Measurements from ENCODE around the gene SNCAIP. TPM values are rescaled to one million over a fixed set of nuclear protein-coding genes. Genes with fewer than 3 reads are reported as not detected.

The SNCAIP gene
- total and polyA plus RNA-seq, 2 experiments from 2014 or later, result 1.5 to 2.4 TPM

DNA sequence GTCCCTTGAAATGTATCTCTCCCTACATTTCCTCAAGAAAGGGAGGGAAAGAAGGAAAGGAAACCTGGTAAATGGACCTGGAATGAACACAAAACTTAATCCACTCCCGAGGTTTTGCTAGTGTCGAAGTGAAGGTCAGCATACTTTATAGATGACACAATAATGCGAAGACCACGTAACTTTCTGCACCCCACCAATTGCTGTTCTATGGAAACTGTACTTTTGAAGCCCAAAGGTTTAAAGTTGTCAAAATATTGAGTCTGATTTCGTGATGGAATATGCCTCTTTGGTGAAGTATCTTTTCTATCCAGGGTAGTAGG lies 103.7 kb downstream of the SNCAIP start:
- in situ Hi-C loops (cut with MboI), result loop anchor here (10.0 kb wide), 1 partner anchor 221 kb away; no protein-coding TSS in a partner anchor
- Histone ChIP-seq H3K36me3 (ENCODE audit: low read depth) (no peaks in the 10 kb centered on the region), H3K4me3 (no peak overlapping the region), H3K9me3 (ENCODE audit: low read depth) (no peaks in the 10 kb centered on the region), H3K9me2 (ENCODE audit: insufficient read depth) (no peaks in the 10 kb centered on the region), H4K20me1 (ENCODE audit: insufficient read depth) (no peaks in the 10 kb centered on the region), H3K27ac (no peak overlapping the region), H3K4me1 (ENCODE audit: insufficient read depth) (0 out of 2 replicates have a peak, but pooled peaks cover 2% of the 10 kb centered on the region), H3F3A (ENCODE audit: insufficient read depth) (no peaks in the 10 kb centered on the region), H2AFZ (no peak overlapping the region), H3K27me3 (replicated peaks; ENCODE audit: insufficient read depth) (no peaks in the 10 kb centered on the region), H3K9ac (no peak overlapping the region), H3K4me2 (ENCODE audit: unreplicated experiment) (no peak overlapping the region), H3K79me2 (ENCODE audit: insufficient read depth) (no peaks in the 10 kb centered on the region)
- no peak for TF ChIP-seq EZH2 (IDR thresholded peaks at IDR 0.05; ENCODE audit: insufficient read depth, poor library complexity, severe bottlenecking)
- DNase-seq, result no peak
- WGBS, 2 experiments (ENCODE audit: low coverage in 1 of 2, low lambda C conversion rate in 2 of 2, missing lambda C conversion rate in 2 of 2), result 92 to 96% methylated on average over 5 of the region's 5 CpGs

DNA sequence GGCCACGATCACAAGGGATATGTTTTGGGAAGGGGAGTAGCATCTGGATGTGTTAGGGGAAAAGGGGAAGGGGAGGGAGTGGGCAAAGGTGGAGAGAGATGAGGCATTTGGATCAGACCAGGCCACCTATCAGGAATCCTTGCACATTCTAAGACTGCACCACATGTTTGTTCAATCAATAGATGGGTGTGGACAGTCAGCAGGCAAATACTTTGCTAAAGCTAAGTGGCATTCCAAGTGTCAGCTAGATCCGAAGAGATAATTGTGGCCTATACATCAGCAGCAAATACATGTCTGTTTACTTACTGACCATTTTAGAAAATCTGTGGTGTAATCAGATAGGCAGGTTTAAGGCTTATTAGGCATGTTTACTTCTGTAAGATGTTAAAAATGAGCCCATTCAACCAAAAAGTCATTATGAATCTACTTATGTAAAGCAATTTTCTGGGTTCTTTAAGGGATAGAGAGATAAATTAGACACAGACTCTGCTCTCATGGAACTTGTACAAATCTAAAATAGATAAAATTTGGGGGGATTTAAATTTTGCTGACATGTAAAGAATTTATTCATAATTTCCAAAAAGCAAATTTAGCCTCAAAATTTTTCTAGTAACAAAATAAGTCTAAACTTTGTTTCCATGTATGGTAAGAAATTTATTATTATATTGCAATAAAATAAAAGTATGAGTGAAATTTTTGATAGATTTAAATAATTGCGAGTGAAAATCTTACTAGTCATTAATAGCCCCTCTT lies 107.3 kb downstream of the SNCAIP start:
- no peaks in the 10 kb centered on the region for H3K9me2 ChIP-seq (ENCODE audit: insufficient read depth)
- no peak for TF ChIP-seq EZH2phosphoT487 (IDR thresholded peaks at IDR 0.05; ENCODE audit: insufficient read depth, low read depth)
- no peak for TF ChIP-seq EZH2 (IDR thresholded peaks at IDR 0.05; ENCODE audit: insufficient read depth, poor library complexity, severe bottlenecking)
- H3K36me3 ChIP-seq (ENCODE audit: low read depth), result no peaks in the 10 kb centered on the region
- in situ Hi-C loops (cut with MboI), result loop anchor here (10.0 kb wide), 1 partner anchor 225 kb away; no protein-coding TSS in a partner anchor
- H2AFZ ChIP-seq, result no peak overlapping the region
- no peak overlapping the region for H3K4me3 ChIP-seq
- no peaks in the 10 kb centered on the region for H4K20me1 ChIP-seq (ENCODE audit: insufficient read depth)
- no peaks in the 10 kb centered on the region for H3F3A ChIP-seq (ENCODE audit: insufficient read depth)
- no peak overlapping the region for H3K27ac ChIP-seq
- 0 out of 2 replicates have a peak, but pooled peaks cover 2% of the 10 kb centered on the region for H3K4me1 ChIP-seq (ENCODE audit: insufficient read depth)
- no peak overlapping the region for H3K4me2 ChIP-seq (ENCODE audit: unreplicated experiment)
- no peaks in the 10 kb centered on the region for H3K9me3 ChIP-seq (ENCODE audit: low read depth)
- H3K9ac ChIP-seq, result no peak overlapping the region
- DNase-seq, result no peak
- no peaks in the 10 kb centered on the region for H3K27me3 ChIP-seq (replicated peaks; ENCODE audit: insufficient read depth)
- H3K79me2 ChIP-seq (ENCODE audit: insufficient read depth), result no peaks in the 10 kb centered on the region
- WGBS, 2 experiments (ENCODE audit: low coverage in 1 of 2, low lambda C conversion rate in 2 of 2, missing lambda C conversion rate in 2 of 2), result 80 to 92% methylated on average over 3 of the region's 3 CpGs

DNA sequence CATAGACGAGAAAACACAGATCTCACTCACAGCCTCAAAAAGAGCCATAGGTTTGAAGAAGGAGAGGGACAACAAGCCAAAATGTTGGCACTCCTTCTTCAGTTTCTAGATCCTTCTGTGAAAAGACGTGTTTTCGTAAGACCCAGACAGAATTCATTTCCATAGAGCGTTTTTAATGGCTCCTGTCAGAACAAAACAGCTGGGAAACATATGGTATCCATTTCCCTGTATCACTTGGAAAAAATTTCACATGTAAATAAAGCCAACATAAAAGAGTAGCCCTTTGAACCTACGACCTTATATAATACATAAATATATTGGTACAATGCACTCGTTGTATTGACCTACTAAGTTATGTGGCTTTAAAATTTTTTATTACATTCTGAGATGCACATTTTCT lies 108.1 kb downstream of the SNCAIP start:
- Histone ChIP-seq H4K20me1 (ENCODE audit: insufficient read depth) (no peaks in the 10 kb centered on the region), H3K4me2 (ENCODE audit: unreplicated experiment) (no peak overlapping the region), H3K9me2 (ENCODE audit: insufficient read depth) (no peaks in the 10 kb centered on the region), H3K79me2 (ENCODE audit: insufficient read depth) (no peaks in the 10 kb centered on the region), H3K9me3 (ENCODE audit: low read depth) (no peaks in the 10 kb centered on the region), H3K36me3 (ENCODE audit: low read depth) (no peaks in the 10 kb centered on the region), H3F3A (ENCODE audit: insufficient read depth) (no peaks in the 10 kb centered on the region), H2AFZ (0 out of 2 replicates have a peak overlapping the region, but pooled peaks have one; percentile 10), H3K27ac (no peak overlapping the region), H3K27me3 (replicated peaks; ENCODE audit: insufficient read depth) (no peaks in the 10 kb centered on the region), H3K4me1 (ENCODE audit: insufficient read depth) (0 out of 2 replicates have a peak, but pooled peaks cover 2% of the 10 kb centered on the region), H3K9ac (no peak overlapping the region), H3K4me3 (no peak overlapping the region)
- DNase-seq, result no peak
- WGBS, 2 experiments (ENCODE audit: low coverage in 1 of 2, low lambda C conversion rate in 2 of 2, missing lambda C conversion rate in 2 of 2), result 35% methylated on average over 6 of the region's 6 CpGs
- TF ChIP-seq EZH2phosphoT487 (IDR thresholded peaks at IDR 0.05; ENCODE audit: insufficient read depth, low read depth) (no peak), EZH2 (IDR thresholded peaks at IDR 0.05; ENCODE audit: insufficient read depth, poor library complexity, severe bottlenecking) (no peak)
- in situ Hi-C loops (cut with MboI), result no loop called here

DNA sequence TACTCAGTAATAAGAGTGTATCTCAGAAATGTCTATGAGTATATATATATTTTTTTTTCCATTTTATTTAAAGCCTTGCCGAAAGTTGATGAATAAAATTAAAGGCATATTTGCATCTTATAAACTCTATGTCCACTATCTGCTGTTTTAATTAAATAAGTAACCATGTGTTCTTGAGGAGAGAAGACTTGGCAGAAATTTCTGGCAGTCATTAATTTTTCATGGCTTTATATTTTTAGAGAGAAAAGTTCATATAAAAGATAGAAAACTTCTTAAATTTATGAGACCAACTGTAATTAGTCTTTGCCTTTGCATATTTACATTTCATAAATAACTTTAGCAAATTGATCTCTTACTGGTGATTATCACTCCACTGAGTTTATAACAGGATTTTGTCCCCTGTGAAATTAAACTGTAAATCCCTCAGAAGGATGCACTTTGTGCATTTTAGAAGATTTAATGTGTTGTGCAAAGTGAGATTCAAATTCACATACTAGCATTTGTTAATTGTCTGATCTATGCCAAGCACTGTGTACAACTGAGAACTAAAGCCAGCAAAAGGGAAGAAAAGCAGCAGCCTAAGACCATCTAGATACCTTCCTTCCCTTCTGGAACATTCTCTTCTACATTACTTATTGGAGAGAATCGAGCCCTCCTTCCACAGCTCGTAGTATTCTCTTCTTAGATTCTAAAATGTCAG lies 108.7 kb downstream of the SNCAIP start:
- no peak overlapping the region for H3K4me3 ChIP-seq
- in situ Hi-C loops (cut with MboI), result no loop called here
- TF ChIP-seq EZH2 (IDR thresholded peaks at IDR 0.05; ENCODE audit: insufficient read depth, poor library complexity, severe bottlenecking) (no peak), EZH2phosphoT487 (IDR thresholded peaks at IDR 0.05; ENCODE audit: insufficient read depth, low read depth) (no peak)
- H2AFZ ChIP-seq, result no peak overlapping the region
- no peak overlapping the region for H3K9ac ChIP-seq
- no peak overlapping the region for H3K27ac ChIP-seq
- WGBS, 2 experiments (ENCODE audit: low coverage in 1 of 2, low lambda C conversion rate in 2 of 2, missing lambda C conversion rate in 2 of 2), result 39 to 51% methylated on average over 3 of the region's 3 CpGs
- no peak overlapping the region for H3K4me2 ChIP-seq (ENCODE audit: unreplicated experiment)
- no peaks in the 10 kb centered on the region for H3F3A ChIP-seq (ENCODE audit: insufficient read depth)
- no peaks in the 10 kb centered on the region for H3K36me3 ChIP-seq (ENCODE audit: low read depth)
- no peaks in the 10 kb centered on the region for H3K9me3 ChIP-seq (ENCODE audit: low read depth)
- H3K79me2 ChIP-seq (ENCODE audit: insufficient read depth), result no peaks in the 10 kb centered on the region
- H4K20me1 ChIP-seq (ENCODE audit: insufficient read depth), result no peaks in the 10 kb centered on the region
- H3K27me3 ChIP-seq (replicated peaks; ENCODE audit: insufficient read depth), result no peaks in the 10 kb centered on the region
- H3K4me1 ChIP-seq (ENCODE audit: insufficient read depth), result 0 out of 2 replicates have a peak, but pooled peaks cover 2% of the 10 kb centered on the region
- H3K9me2 ChIP-seq (ENCODE audit: insufficient read depth), result no peaks in the 10 kb centered on the region
- no peak for DNase-seq

Data from GM23248 (cell line).